Caco-2 (cell line): Measurements from ENCODE around the gene SMIM10L2A. TPM values are rescaled to one million over a fixed set of nuclear protein-coding genes. Genes with fewer than 3 reads are reported as not detected.

ENCODE experiments used
- BruUV-seq: library from RNA; stranded (reverse); fragments of 400-500 nt; replicated peaks from 2 replicates; lab custom pipeline; 2021; lab: Mats Ljungman, UMichigan
- CTCF ChIA-PET: fragments of 300-600 bp; sonication (Branson Sonifier 250); formaldehyde crosslinking; loops from one replicate; lab custom pipeline; 2022; ENCODE audit warnings: antibody characterized with exemption; lab: Charles Lee
- POLR2A ChIA-PET: fragments of 300-600 bp; sonication (Branson Sonifier 250); formaldehyde crosslinking; loops from one replicate; lab custom pipeline; 2022; ENCODE audit warnings: antibody characterized with exemption; lab: Charles Lee
- DNase-seq, 2 experiments: peaks; one replicate each; pipeline versions ENCODE4 v3.0.0 to v3.0.0-alpha.2; 2020 to 2022
- H3K27me3 ChIP-seq: replicated peaks from 2 replicates; pipeline ENCODE4 v1.6.0; 2011; ENCODE audit warnings: low read length; ENCODE audit not compliant: control insufficient read depth, insufficient read depth
- H3K36me3 ChIP-seq: 2 replicates; pipeline ENCODE4 v1.5.1; 2011; ENCODE audit warnings: low read length; ENCODE audit not compliant: control insufficient read depth, insufficient read depth
- H3K4me1 ChIP-seq: fragments of 250-450 bp; sonication (Bioruptor Pico); 2 replicates; pipeline ENCODE4 v1.5.1; 2020; ENCODE audit warnings: mild to moderate bottlenecking
- H3K4me3 ChIP-seq: 2 replicates; pipeline ENCODE4 v1.5.1; 2011; ENCODE audit warnings: low read depth, mild to moderate bottlenecking, control low read depth, low read length
- H3K9me3 ChIP-seq: fragments of 250-450 bp; sonication (Bioruptor Pico); 2 replicates; pipeline ENCODE4 v1.5.1; 2020; ENCODE audit warnings: mild to moderate bottlenecking, moderate library complexity
- H3K27ac Mint-ChIP-seq: one replicate; pipeline ENCODE4 v1.8.0; 2022; ENCODE audit warnings: mixed read lengths; ENCODE audit not compliant: unreplicated experiment
- H3K27me3 Mint-ChIP-seq: one replicate; pipeline ENCODE4 v1.8.0; 2022; ENCODE audit warnings: mixed read lengths; ENCODE audit not compliant: insufficient read depth, unreplicated experiment
- H3K36me3 Mint-ChIP-seq: one replicate; pipeline ENCODE4 v1.8.0; 2022; ENCODE audit warnings: mild to moderate bottlenecking, mixed read lengths; ENCODE audit not compliant: insufficient read depth, unreplicated experiment
- H3K4me1 Mint-ChIP-seq: one replicate; pipeline ENCODE4 v1.8.0; 2022; ENCODE audit warnings: low read depth, mixed read lengths; ENCODE audit not compliant: unreplicated experiment
- H3K4me3 Mint-ChIP-seq: one replicate; pipeline ENCODE4 v1.8.0; 2022; ENCODE audit warnings: mild to moderate bottlenecking, moderate library complexity, mixed read lengths; ENCODE audit not compliant: unreplicated experiment
- H3K9me3 Mint-ChIP-seq: one replicate; pipeline ENCODE4 v1.8.0; 2022; ENCODE audit warnings: mixed read lengths; ENCODE audit not compliant: unreplicated experiment
- intact Hi-C: fragments of 100-400 bp; cut with micrococcal nuclease; formaldehyde crosslinking; loops from one replicate; pipeline ENCODE4 v1.10.0; 2022; ENCODE audit not compliant: unreplicated experiment
- total RNA-seq: library from RNA; stranded (reverse); gene quantifications from 2 replicates; pipeline ENCODE4 v1.2.3, GENCODE V29; 2022
- TF ChIP-seq, protein P1 (sequence below), 2 experiments: fragments of 200-600 bp in 1 of 2; IDR thresholded peaks; 1 replicate in 1 of 2; 2 replicates in 1 of 2; pipeline versions ENCODE4 v1.5.1 to v1.8.0; 2011 to 2022; ENCODE audit warnings: antibody characterized with exemption in 1 of 2, control low read depth in 1 of 2, inconsistent platforms in 1 of 2, low read depth in 1 of 2, low read length in 1 of 2, mild to moderate bottlenecking in 1 of 2, moderate library complexity in 1 of 2; ENCODE audit not compliant: insufficient read depth in 1 of 2, severe bottlenecking in 1 of 2, unreplicated experiment in 1 of 2

The SMIM10L2A gene
- total RNA-seq, 1 experiment from 2014 or later = 2.6 TPM

DNA sequence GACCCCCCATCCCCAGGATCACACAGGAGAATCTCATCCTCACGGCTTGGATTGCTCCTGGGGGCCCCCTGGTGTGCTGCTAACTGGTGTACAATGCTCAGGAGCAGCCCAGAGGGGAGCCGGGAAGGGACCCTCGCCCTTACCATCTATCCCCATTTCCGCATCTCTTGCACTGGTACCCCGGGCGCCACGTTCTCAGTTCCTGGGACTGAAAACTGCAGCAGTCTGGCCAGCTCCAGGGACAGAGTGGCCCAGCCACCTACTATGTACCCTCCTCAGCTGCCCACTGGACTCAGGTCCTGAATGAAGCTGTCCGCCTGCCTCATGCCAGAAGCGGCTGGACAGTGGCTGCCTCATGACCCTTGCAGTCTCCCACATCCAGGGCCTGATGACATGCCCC lies 2.7 kb downstream of the SMIM10L2A start:
- DNase-seq = no peak
- no peaks in the 10 kb centered on the region for H3K27me3 ChIP-seq
- H3K4me3 Mint-ChIP-seq = no peak overlapping the region
- H3K9me3 Mint-ChIP-seq = no peaks in the 10 kb centered on the region
- peaks cover 5% of the 10 kb centered on the region for H3K4me1 Mint-ChIP-seq
- no peaks in the 10 kb centered on the region for H3K4me1 ChIP-seq
- H3K36me3 ChIP-seq = no peaks in the 10 kb centered on the region
- no peaks in the 10 kb centered on the region for H3K27me3 Mint-ChIP-seq
- POLR2A ChIA-PET = no interaction called here
- CTCF ChIA-PET = no interaction called here
- no peaks in the 10 kb centered on the region for H3K9me3 ChIP-seq
- no TSS peak for BruUV-seq
- no peaks in the 10 kb centered on the region for H3K36me3 Mint-ChIP-seq
- no peak overlapping the region for H3K4me3 ChIP-seq
- H3K27ac Mint-ChIP-seq = no peak overlapping the region
- intact Hi-C loops = no loop called here
- TF ChIP-seq, protein P1, sequence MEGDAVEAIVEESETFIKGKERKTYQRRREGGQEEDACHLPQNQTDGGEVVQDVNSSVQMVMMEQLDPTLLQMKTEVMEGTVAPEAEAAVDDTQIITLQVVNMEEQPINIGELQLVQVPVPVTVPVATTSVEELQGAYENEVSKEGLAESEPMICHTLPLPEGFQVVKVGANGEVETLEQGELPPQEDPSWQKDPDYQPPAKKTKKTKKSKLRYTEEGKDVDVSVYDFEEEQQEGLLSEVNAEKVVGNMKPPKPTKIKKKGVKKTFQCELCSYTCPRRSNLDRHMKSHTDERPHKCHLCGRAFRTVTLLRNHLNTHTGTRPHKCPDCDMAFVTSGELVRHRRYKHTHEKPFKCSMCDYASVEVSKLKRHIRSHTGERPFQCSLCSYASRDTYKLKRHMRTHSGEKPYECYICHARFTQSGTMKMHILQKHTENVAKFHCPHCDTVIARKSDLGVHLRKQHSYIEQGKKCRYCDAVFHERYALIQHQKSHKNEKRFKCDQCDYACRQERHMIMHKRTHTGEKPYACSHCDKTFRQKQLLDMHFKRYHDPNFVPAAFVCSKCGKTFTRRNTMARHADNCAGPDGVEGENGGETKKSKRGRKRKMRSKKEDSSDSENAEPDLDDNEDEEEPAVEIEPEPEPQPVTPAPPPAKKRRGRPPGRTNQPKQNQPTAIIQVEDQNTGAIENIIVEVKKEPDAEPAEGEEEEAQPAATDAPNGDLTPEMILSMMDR (IDR thresholded peaks at IDR 0.05; ENCODE audit: insufficient read depth in 1 of 2, low read depth in 1 of 2, low read length in 1 of 2, severe bottlenecking in 1 of 2, unreplicated experiment in 1 of 2) = no peak

DNA sequence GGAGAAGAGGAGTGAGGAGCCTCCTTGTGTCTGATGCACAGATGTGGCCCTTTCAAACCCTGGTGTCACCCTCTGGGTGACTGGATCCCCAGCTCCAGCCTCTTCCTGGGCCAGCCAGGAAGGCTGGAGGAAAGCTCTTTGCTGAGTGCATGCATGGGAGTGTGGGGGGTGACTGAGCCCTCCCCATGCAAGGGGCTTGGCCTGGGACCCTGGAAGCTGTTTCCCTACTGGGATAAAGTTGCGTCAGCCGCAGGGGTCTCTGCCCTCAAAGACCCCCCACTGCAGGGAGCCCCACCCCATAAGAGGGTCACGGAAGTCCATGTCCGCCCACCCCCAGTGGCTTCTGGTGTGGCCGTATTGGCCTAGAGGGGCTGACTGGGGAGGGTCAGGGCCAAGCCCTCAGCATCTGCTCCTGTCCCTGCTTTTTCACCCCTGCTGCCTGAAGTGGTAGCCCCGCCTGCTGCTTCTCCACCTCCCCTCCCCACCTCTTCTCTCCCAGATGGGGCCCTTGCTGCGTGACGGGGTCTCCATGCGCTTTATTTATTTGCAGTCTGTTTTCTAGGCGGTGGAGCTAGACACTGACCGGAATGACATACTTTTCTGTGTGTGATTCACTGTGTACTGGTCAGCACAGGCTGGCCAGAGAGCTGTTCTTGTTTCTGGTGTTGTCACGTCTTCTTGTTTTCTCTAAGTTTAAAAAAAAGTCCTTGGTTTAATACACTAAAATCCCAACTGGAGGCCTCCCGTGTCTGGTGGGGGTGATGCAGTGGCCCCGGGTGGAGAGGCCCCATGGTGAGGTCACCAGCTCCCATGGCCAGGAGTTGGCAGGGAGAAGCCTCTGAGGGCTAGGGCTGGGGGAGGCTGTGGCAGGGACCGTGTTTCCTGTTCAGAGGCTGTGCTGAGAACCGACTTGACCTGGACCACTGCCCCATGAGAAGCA lies 3.6 kb downstream of the SMIM10L2A start:
- H3K27me3 ChIP-seq = no peaks in the 10 kb centered on the region
- H3K27ac Mint-ChIP-seq = no peak overlapping the region
- no peaks in the 10 kb centered on the region for H3K9me3 Mint-ChIP-seq
- H3K9me3 ChIP-seq = no peaks in the 10 kb centered on the region
- no peak overlapping the region for H3K4me3 ChIP-seq
- POLR2A ChIA-PET = no interaction called here
- H3K4me1 Mint-ChIP-seq = peaks cover 5% of the 10 kb centered on the region
- no peaks in the 10 kb centered on the region for H3K36me3 ChIP-seq
- TF ChIP-seq, protein P1 (IDR thresholded peaks at IDR 0.05; ENCODE audit: insufficient read depth in 1 of 2, low read depth in 1 of 2, low read length in 1 of 2, severe bottlenecking in 1 of 2, unreplicated experiment in 1 of 2) = no peak
- DNase-seq = peak in 1 of 2 experiments; percentile 19
- CTCF ChIA-PET = no interaction called here
- no peaks in the 10 kb centered on the region for H3K4me1 ChIP-seq
- no peak overlapping the region for H3K4me3 Mint-ChIP-seq
- H3K27me3 Mint-ChIP-seq = peaks cover 3% of the 10 kb centered on the region
- no peaks in the 10 kb centered on the region for H3K36me3 Mint-ChIP-seq
- BruUV-seq = no TSS peak
- intact Hi-C loops = no loop called here

DNA sequence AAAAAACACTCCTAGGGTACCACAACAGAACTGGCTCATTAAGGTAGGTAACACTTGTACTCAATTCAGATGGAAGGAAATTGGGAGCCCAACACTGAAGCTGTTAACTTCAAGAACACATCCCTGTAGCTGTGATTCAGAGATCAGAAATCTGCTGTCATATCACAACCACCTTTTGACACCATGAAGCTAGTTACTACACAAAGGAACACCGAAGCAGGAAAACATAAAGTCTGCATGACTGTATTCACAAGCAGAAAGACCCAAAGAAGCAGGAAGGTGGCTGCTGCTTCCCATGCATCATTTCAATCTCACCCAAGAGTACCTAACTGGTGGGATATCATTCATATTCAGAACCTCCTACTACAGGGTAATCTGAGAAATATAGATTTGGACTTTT lies 7.7 kb downstream of the SMIM10L2A start:
- H3K9me3 Mint-ChIP-seq = no peaks in the 10 kb centered on the region
- no peak overlapping the region for H3K4me3 Mint-ChIP-seq
- Histone ChIP-seq H3K4me1 (no peaks in the 10 kb centered on the region), H3K27me3 (no peaks in the 10 kb centered on the region), H3K36me3 (no peaks in the 10 kb centered on the region), H3K4me3 (no peak overlapping the region), H3K9me3 (no peaks in the 10 kb centered on the region)
- H3K27ac Mint-ChIP-seq = no peak overlapping the region
- no peaks in the 10 kb centered on the region for H3K4me1 Mint-ChIP-seq
- H3K36me3 Mint-ChIP-seq = peaks cover 6% of the 10 kb centered on the region
- DNase-seq = no peak
- peaks cover 10% of the 10 kb centered on the region for H3K27me3 Mint-ChIP-seq
- BruUV-seq = no TSS peak
- ChIA-PET CTCF (no interaction called here), POLR2A (no interaction called here)
- intact Hi-C loops = no loop called here
- TF ChIP-seq, protein P1 (IDR thresholded peaks at IDR 0.05; ENCODE audit: insufficient read depth in 1 of 2, low read depth in 1 of 2, low read length in 1 of 2, severe bottlenecking in 1 of 2, unreplicated experiment in 1 of 2) = no peak
